ENCODE results near the gene NECTIN4. TPM values are rescaled to one million over a fixed set of nuclear protein-coding genes. Genes with fewer than 3 reads are reported as not detected.

NECTIN4 gene
- total and polyA plus RNA-seq, 2 of the 13 experiments (the other 11 are each of a cell fraction or from before 2014, with no cell fraction given), result 5.9 to 12.4 TPM

GRCh38 chr1:161121834-161122233, 32.5 kb upstream of the NECTIN4 start:
- in situ Hi-C loops (cut with HindIII; ENCODE audit: extremely low pct_ligation_motif_present, low pct_unique_long_range_greater_than_20kb), result no loop called here
- no peaks in the 10 kb centered on the region for H4K20me1 ChIP-seq (ENCODE audit: insufficient read depth, low read length)
- no peak overlapping the region for H3K4me3 ChIP-seq (replicated peaks in 1 of 3; ENCODE audit: insufficient read depth in 1 of 3, low read depth in 2 of 3, low read length in 3 of 3)
- peaks cover 28% of the 10 kb centered on the region for H3K79me2 ChIP-seq (ENCODE audit: insufficient read depth, low read length)
- ChIA-PET POLR2A (no interaction called here), CTCF (ENCODE audit: low intra/inter-chr PET ratio, low total read pairs) (no interaction called here)
- no peaks in the 10 kb centered on the region for H3K9me3 ChIP-seq (ENCODE audit: low read length)
- no peak overlapping the region for H2AFZ ChIP-seq (ENCODE audit: low read length)
- no peak for ATAC-seq
- intact Hi-C loops (cut with micrococcal nuclease; ENCODE audit: unreplicated experiment), result no loop called here
- 100% methylated on average over 4 of the region's 4 CpGs for WGBS (ENCODE audit: low lambda C conversion rate)
- DNase-seq (ENCODE audit: low spot score), result no peak
- H3K9ac ChIP-seq (ENCODE audit: insufficient read depth, low read depth, low read length), result no peak overlapping the region
- H3K27me3 ChIP-seq (ENCODE audit: control insufficient read depth in 1 of 2, insufficient read depth in 2 of 2, low read length in 2 of 2), result no peaks in the 10 kb centered on the region; a peak in 1 of 5 replicates
- H3K4me1 ChIP-seq (ENCODE audit: insufficient read depth, low read length), result peaks cover 19% of the 10 kb centered on the region
- BruUV-seq (replicated peaks), result no TSS peak
- no peak for TF ChIP-seq CHD4 (IDR thresholded peaks at IDR 0.05; ENCODE audit: borderline replicate concordance, low read length)
- no peak for TF ChIP-seq MAFG (CRISPR knock-in tag; IDR thresholded peaks at IDR 0.05)
- no peak for TF ChIP-seq ZNF552 (CRISPR knock-in tag; IDR thresholded peaks at IDR 0.05; ENCODE audit: borderline replicate concordance)
- no peak for TF ChIP-seq SP4 (CRISPR knock-in tag; IDR thresholded peaks at IDR 0.05)
- TF ChIP-seq PRDM4 (CRISPR knock-in tag; IDR thresholded peaks at IDR 0.05; ENCODE audit: borderline replicate concordance), result no peak
- TF ChIP-seq ZNF292 (CRISPR knock-in tag; IDR thresholded peaks at IDR 0.05; ENCODE audit: borderline replicate concordance, low read depth), result no peak
- no peak for TF ChIP-seq ZNF564 (CRISPR knock-in tag; IDR thresholded peaks at IDR 0.05)
- TF ChIP-seq STAT5B (CRISPR knock-in tag; IDR thresholded peaks at IDR 0.05), result no peak
- no peak for TF ChIP-seq CHD2 (IDR thresholded peaks at IDR 0.05; ENCODE audit: low read depth, low read length)
- no peak for TF ChIP-seq THAP11 (CRISPR knock-in tag; IDR thresholded peaks at IDR 0.05)
- TF ChIP-seq ELF1 (CRISPR knock-in tag; IDR thresholded peaks at IDR 0.05), result no peak
- TF ChIP-seq ZNF766 (CRISPR knock-in tag; IDR thresholded peaks at IDR 0.05; ENCODE audit: borderline replicate concordance), result no peak
- no peak for TF ChIP-seq ZBTB8A (CRISPR knock-in tag; IDR thresholded peaks at IDR 0.05; ENCODE audit: borderline replicate concordance, low read depth)
- no peak for TF ChIP-seq RAD51 (IDR thresholded peaks at IDR 0.05; ENCODE audit: borderline replicate concordance)
- no peak for TF ChIP-seq HMG20A (CRISPR knock-in tag; IDR thresholded peaks at IDR 0.05; ENCODE audit: borderline replicate concordance)
- TF ChIP-seq KLF11 (CRISPR knock-in tag; IDR thresholded peaks at IDR 0.05), result no peak
- TF ChIP-seq ZFP36 (IDR thresholded peaks at IDR 0.05; ENCODE audit: borderline replicate concordance, low read depth, low read length, partially characterized antibody), result no peak
- no peak for TF ChIP-seq PAX8 (CRISPR knock-in tag; IDR thresholded peaks at IDR 0.05; ENCODE audit: borderline replicate concordance)
- no peak for TF ChIP-seq TMF1 (CRISPR knock-in tag; IDR thresholded peaks at IDR 0.05; ENCODE audit: low read depth)
- no peak for FAIRE-seq
- no peak overlapping the region for H3K4me2 ChIP-seq (ENCODE audit: low read depth, low read length)
- no peak overlapping the region for H3K27ac ChIP-seq (ENCODE audit: extremely low read length, insufficient read depth, low read length)
- peaks cover 23 to 65% of the 10 kb centered on the region in 2 experiments for H3K36me3 ChIP-seq (replicated peaks in 1 of 2; ENCODE audit: control insufficient read depth in 1 of 2, insufficient read depth in 2 of 2, low read length in 2 of 2)

Measured in HepG2 (cell line).